ENCODE data around the gene SRP19. TPM values are rescaled to one million over a fixed set of nuclear protein-coding genes. Genes with fewer than 3 reads are reported as not detected.

The SRP19 gene
- total and polyA plus RNA-seq, 9 of the 15 experiments (the other 6 are each of a cell fraction or from before 2014, with no cell fraction given): 52.3 to 357 (median 146) TPM

- TF ChIP-seq IRF1 (CRISPR knock-in tag; IDR thresholded peaks at IDR 0.05; ENCODE audit: borderline replicate concordance) (peak; percentile 98), MXD1 (CRISPR knock-in tag; IDR thresholded peaks at IDR 0.05; ENCODE audit: borderline replicate concordance, poor library complexity, severe bottlenecking) (no peak), PYGO2 (tag; IDR thresholded peaks at IDR 0.05) (no peak), ATF2 (CRISPR knock-in tag; IDR thresholded peaks at IDR 0.05) (no peak), ZNF699 (CRISPR knock-in tag; IDR thresholded peaks at IDR 0.05; ENCODE audit: insufficient replicate concordance) (no peak), NFATC3 (IDR thresholded peaks at IDR 0.05) (no peak), RNF219 (CRISPR knock-in tag; IDR thresholded peaks at IDR 0.05) (no peak), ARID3B (CRISPR knock-in tag; IDR thresholded peaks at IDR 0.05; ENCODE audit: borderline replicate concordance) (no peak), TRIM28 (IDR thresholded peaks at IDR 0.05) (no peak), GTF2E2 (tag; IDR thresholded peaks at IDR 0.05) (peak; percentile 90), HOMEZ (CRISPR knock-in tag; IDR thresholded peaks at IDR 0.05) (no peak), ZNF277 (CRISPR knock-in tag; IDR thresholded peaks at IDR 0.05; ENCODE audit: borderline replicate concordance) (no peak), MAFK (IDR thresholded peaks at IDR 0.05; ENCODE audit: low read length) (no peak; the same call in 1 of the 2 replicates)
Measured at GRCh38 chr5:112860929-112861637, at the start of gene SRP19 (continued).
